ENCODE data around the gene ORC3. TPM values are rescaled to one million over a fixed set of nuclear protein-coding genes. Genes with fewer than 3 reads are reported as not detected.
"Not testable (repeated sequence)": the region's sequence is repeated elsewhere in the genome, so short reads cannot be mapped to it uniquely, and the experiment has no call there.

ORC3 gene
- total and polyA plus RNA-seq, 4 experiments from 2014 or later: 30.4 to 41.9 (median 34.2) TPM

DNA sequence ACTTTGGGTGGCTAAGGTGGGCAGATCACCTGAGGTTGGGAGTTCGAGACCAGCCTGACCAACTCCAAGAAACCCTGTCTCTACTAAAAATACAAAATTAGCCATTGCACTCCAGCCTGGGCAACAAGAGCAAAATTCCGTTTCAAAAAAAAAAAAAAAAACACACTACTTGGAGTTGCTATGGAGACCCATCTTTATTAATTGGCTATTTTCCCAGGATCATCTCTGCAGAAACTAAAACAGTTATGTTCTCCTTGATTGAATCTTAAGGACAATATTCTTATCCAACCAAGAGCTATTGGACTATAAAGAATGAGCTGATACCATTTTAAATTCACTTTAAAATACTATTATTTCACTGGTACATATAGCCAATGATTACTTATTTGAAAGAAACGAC lies 97.4 kb downstream of the ORC3 start:
- Mint-ChIP-seq H3K27ac (peak overlapping the region in 3 of 7 donors; percentile 13 to 68 (median 47)), H3K4me1 (peaks cover 57 to 97% (median 75%) of the 10 kb centered on the region in 4 donors), H3K4me3 (peak overlapping the region in 3 of 8 donors; percentile 9 to 33 (median 28)), H3K36me3 (peaks cover 12 to 28% of the 10 kb centered on the region in 2 donors), H3K9me3 (peaks cover 0 to 2% (median 0%) of the 10 kb centered on the region in 8 donors), H3K27me3 (no peaks in the 10 kb centered on the region)
- Histone ChIP-seq H3K4me1 (ENCODE audit: insufficient read depth, low read length) (peaks cover 80% of the 10 kb centered on the region), H3K36me3 (ENCODE audit: insufficient read depth, low read length) (no peaks in the 10 kb centered on the region), H3K4me3 (ENCODE audit: low read length in 2 of 2) (no peak overlapping the region), H3K9me3 (ENCODE audit: control insufficient read depth in 1 of 2, low read length in 2 of 2) (no peaks in the 10 kb centered on the region), H3K27ac (ENCODE audit: low read depth, low read length) (no peak overlapping the region), H3K27me3 (ENCODE audit: insufficient read depth, low read length) (no peaks in the 10 kb centered on the region)
- ChIA-PET POLR2A (ENCODE audit: partially characterized antibody) (interaction anchor here (1.0 kb wide), 1 partner anchor 14 kb away, joined by 4 read pairs; the partner anchor contains the start of gene AKIRIN2), CTCF (ENCODE audit: partially characterized antibody) (interaction anchor here (1.6 kb wide), 1 partner anchor 11 kb away, joined by 7 read pairs; no protein-coding TSS in a partner anchor)
- intact Hi-C loops (cut with micrococcal nuclease): no loop called here
- DNase-seq: no peak

DNA sequence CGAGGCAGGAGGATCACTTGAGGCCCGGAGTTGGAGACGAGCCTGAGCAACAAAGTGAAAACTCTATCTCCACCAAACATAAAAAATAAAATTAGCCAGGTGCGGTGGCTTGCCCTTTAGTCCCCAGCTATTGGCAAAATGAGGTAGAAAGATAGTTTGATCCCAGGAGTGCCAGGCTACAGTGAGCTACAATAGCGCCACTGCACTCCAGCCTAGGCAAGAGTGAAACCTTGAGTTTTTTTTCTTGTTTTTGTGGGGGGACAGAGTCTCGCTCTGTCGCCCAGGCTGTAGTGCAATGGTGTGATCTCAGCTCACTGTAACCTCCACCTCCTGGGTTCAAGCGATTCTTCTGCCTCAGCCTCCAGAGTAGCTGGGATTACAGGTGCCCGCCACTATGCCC lies 98.0 kb downstream of the ORC3 start:
- ChIA-PET CTCF (ENCODE audit: partially characterized antibody) (interaction anchor here (1.6 kb wide), 1 partner anchor 11 kb away, joined by 7 read pairs; no protein-coding TSS in a partner anchor), POLR2A (ENCODE audit: partially characterized antibody) (interaction anchor here (0.8 to 2.8 kb wide), 3 partner anchors 9 to 14 kb away, joined by 3 to 13 read pairs (median 4); partner anchors contain the start of gene AKIRIN2)
- H3K4me3 ChIP-seq (ENCODE audit: low read length in 2 of 2); DNase-seq; H3K27me3 Mint-ChIP-seq; H3K27ac ChIP-seq (ENCODE audit: low read depth, low read length); H3K27ac Mint-ChIP-seq; intact Hi-C loops (cut with micrococcal nuclease); H3K4me3 Mint-ChIP-seq; H3K9me3 ChIP-seq (ENCODE audit: control insufficient read depth in 1 of 2, low read length in 2 of 2); H3K36me3 ChIP-seq (ENCODE audit: insufficient read depth, low read length); H3K27me3 ChIP-seq (ENCODE audit: insufficient read depth, low read length); H3K9me3 Mint-ChIP-seq: not testable (repeated sequence)
- H3K4me1 ChIP-seq (ENCODE audit: insufficient read depth, low read length): peaks cover 81% of the 10 kb centered on the region
- peaks cover 52 to 97% (median 74%) of the 10 kb centered on the region in 4 donors for H3K4me1 Mint-ChIP-seq
- peaks cover 12 to 24% of the 10 kb centered on the region in 2 donors for H3K36me3 Mint-ChIP-seq

DNA sequence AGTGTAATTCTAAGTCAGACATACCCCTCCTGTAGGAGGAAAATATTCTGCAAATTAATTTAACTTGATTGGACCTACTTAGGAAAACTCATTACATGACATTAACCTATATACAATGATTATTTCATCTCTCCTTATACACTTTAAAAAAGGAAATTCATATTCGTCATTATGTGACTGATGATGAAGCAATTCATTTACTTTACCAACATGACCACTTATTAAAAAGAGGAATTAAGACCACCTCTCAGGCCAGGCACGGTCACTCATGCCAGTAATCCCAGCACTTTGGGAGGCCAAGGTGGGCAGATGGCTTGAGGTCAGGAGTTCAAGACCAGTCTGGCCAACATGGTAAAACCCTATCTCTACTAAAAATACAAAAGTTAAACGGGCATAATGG lies 100.5 kb downstream of the ORC3 start:
- Histone ChIP-seq H3K36me3 (ENCODE audit: insufficient read depth, low read length) (no peaks in the 10 kb centered on the region), H3K27ac (ENCODE audit: low read depth, low read length) (no peak overlapping the region), H3K27me3 (ENCODE audit: insufficient read depth, low read length) (no peaks in the 10 kb centered on the region), H3K4me3 (ENCODE audit: low read length in 2 of 2) (no peak overlapping the region), H3K9me3 (ENCODE audit: control insufficient read depth in 1 of 2, low read length in 2 of 2) (no peaks in the 10 kb centered on the region), H3K4me1 (ENCODE audit: insufficient read depth, low read length) (peaks cover 80% of the 10 kb centered on the region)
- ChIA-PET POLR2A (ENCODE audit: partially characterized antibody) (interaction anchor here (1.0 to 2.8 kb wide), 4 partner anchors 8 to 101 kb away, joined by 3 to 13 read pairs (median 6); partner anchors contain the start of genes ORC3 and RARS2), CTCF (ENCODE audit: partially characterized antibody) (no interaction called here)
- DNase-seq: no peak
- H3K27me3 Mint-ChIP-seq: no peaks in the 10 kb centered on the region
- peaks cover 0 to 2% (median 0%) of the 10 kb centered on the region in 8 donors for H3K9me3 Mint-ChIP-seq
- H3K4me3 Mint-ChIP-seq: peak overlapping the region in 4 of 8 donors; percentile 12 to 21 (median 16)
- intact Hi-C loops (cut with micrococcal nuclease): no loop called here
- H3K36me3 Mint-ChIP-seq: peaks cover 12 to 26% of the 10 kb centered on the region in 2 donors
- peak overlapping the region in 3 of 7 donors; percentile 5 to 70 (median 57) for H3K27ac Mint-ChIP-seq
- peaks cover 43 to 94% (median 70%) of the 10 kb centered on the region in 4 donors for H3K4me1 Mint-ChIP-seq

DNA sequence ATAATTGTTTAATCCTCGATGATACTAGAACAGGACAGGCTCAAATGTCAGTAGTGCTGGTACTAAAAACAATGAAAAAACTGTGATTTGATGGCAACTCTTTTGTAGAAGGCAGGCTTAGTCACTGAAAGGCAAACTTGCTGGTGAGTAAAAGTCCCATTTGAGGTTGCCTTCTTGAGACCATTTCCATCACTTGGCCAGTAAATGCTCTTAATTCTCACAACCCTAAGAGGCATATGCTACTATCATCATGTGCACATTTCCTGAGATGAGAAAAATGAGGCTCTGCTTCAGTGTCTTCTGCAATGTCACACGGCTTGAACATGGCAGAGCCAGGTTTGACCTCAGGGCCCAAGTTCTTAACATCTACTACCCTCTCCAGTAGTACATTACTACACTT lies 102.2 kb downstream of the ORC3 start:
- H3K9me3 ChIP-seq (ENCODE audit: control insufficient read depth in 1 of 2, low read length in 2 of 2): no peaks in the 10 kb centered on the region
- peak overlapping the region in 2 of 8 donors; percentile 0 to 45 for H3K4me3 Mint-ChIP-seq
- no peak overlapping the region for H3K27ac ChIP-seq (ENCODE audit: low read depth, low read length)
- H3K36me3 Mint-ChIP-seq: peaks cover 3 to 20% of the 10 kb centered on the region in 2 donors
- H3K4me3 ChIP-seq (ENCODE audit: low read length in 2 of 2): no peak overlapping the region
- H3K4me1 ChIP-seq (ENCODE audit: insufficient read depth, low read length): peaks cover 87% of the 10 kb centered on the region
- intact Hi-C loops (cut with micrococcal nuclease): loop anchor here (1.0 kb wide), 1 partner anchor 8 kb away; no protein-coding TSS in a partner anchor
- no peaks in the 10 kb centered on the region for H3K27me3 ChIP-seq (ENCODE audit: insufficient read depth, low read length)
- H3K27me3 Mint-ChIP-seq: no peaks in the 10 kb centered on the region
- ChIA-PET CTCF (ENCODE audit: partially characterized antibody) (no interaction called here), POLR2A (ENCODE audit: partially characterized antibody) (interaction anchor here (0.6 to 1.3 kb wide), 2 partner anchors 10 to 36 kb away, joined by 3 to 10 read pairs; partner anchors contain the start of gene AKIRIN2)
- H3K36me3 ChIP-seq (ENCODE audit: insufficient read depth, low read length): no peaks in the 10 kb centered on the region
- DNase-seq: no peak
- peaks cover 40 to 94% (median 66%) of the 10 kb centered on the region in 4 donors for H3K4me1 Mint-ChIP-seq
- peak overlapping the region in 3 of 7 donors; percentile 30 to 43 (median 32) for H3K27ac Mint-ChIP-seq
- H3K9me3 Mint-ChIP-seq: no peaks in the 10 kb centered on the region

DNA sequence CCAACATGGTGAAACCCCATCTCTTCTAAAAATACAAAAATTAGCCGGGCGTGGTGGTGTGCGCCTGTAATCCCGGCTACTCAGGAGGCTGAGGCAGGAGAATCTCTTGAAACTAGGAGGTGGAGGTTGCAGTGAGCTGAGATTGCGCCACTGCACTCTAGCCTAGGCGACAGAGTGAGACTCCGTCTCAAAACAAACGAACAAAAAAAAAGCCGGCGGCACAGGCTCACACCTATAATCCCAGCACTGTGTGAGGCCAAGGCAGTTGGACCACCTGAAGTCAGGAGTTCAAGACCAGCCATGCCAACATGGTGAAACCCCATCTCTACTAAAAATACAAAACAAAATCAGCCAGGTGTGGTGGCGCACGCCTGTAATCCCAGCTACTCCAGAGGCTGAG lies 106.9 kb downstream of the ORC3 start:
- ChIA-PET CTCF (ENCODE audit: partially characterized antibody) (interaction anchor here (0.8 to 1.6 kb wide), 3 partner anchors 17 to 46 kb away, joined by 3 to 6 read pairs (median 4); no protein-coding TSS in a partner anchor), POLR2A (ENCODE audit: partially characterized antibody) (interaction anchor here (1.1 to 6.3 kb wide), 5 partner anchors 9 to 107 kb away, joined by 3 to 109 read pairs (median 4); partner anchors contain the start of genes ORC3 and RARS2)
- H3K27ac ChIP-seq (ENCODE audit: low read depth, low read length); intact Hi-C loops (cut with micrococcal nuclease); H3K36me3 ChIP-seq (ENCODE audit: insufficient read depth, low read length); H3K4me3 ChIP-seq (ENCODE audit: low read length in 2 of 2); H3K27me3 Mint-ChIP-seq; H3K9me3 ChIP-seq (ENCODE audit: control insufficient read depth in 1 of 2, low read length in 2 of 2); H3K27me3 ChIP-seq (ENCODE audit: insufficient read depth, low read length); H3K9me3 Mint-ChIP-seq; DNase-seq: not testable (repeated sequence)
- Mint-ChIP-seq H3K4me3 (peak overlapping the region in 7 of 8 donors; percentile 11 to 96 (median 18)), H3K27ac (peak overlapping the region in 1 of 7 donors; percentile 89), H3K36me3 (peaks cover 0 to 17% of the 10 kb centered on the region in 2 donors), H3K4me1 (peaks cover 36 to 87% (median 60%) of the 10 kb centered on the region in 4 donors)
- H3K4me1 ChIP-seq (ENCODE audit: insufficient read depth, low read length): peaks cover 79% of the 10 kb centered on the region

DNA sequence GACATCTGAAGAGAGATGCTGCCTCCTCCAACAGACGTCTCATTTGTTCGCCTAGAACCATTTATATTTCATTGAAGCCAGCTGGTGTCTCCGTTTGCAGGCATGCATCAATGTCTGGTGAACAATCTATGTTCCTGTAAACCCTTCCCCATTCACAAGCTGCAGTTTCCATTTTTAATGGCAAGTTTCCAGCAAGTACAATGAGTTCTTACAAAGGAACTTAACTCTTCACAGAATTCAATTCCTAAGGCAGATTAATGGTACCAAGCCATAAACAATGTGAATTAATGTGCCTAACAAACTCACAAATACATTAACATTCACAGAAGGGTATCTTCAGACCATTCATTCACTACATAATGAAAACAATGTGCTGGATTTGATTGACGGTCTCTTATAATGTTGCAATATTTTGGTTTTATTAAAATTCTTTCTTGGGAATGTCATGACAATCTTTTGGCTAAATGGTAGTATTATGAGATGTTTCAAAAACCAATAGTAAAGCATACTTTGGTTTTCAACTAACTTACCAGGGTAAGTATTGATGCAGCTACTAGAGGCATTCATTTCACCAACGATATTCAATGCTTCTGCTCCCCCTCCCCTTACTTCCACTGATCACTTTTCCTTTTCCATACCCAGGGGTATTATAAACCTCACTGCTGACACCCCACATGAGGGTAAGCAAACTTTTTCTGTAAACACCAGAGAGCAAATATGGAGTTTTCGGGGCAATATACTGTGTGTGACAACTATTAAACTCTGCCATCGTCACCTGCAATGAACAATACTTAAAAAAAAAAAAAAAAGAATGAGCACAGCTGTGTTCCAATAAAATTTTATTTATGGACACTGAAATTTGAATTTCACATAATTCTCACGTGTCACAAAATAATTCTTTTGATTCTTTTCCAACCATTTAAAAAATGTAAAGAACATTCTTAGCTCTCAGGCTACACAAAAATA lies 107.9 kb downstream of the ORC3 start:
- H3K9me3 ChIP-seq (ENCODE audit: control insufficient read depth in 1 of 2, low read length in 2 of 2): no peaks in the 10 kb centered on the region
- DNase-seq: no peak
- no peaks in the 10 kb centered on the region for H3K36me3 ChIP-seq (ENCODE audit: insufficient read depth, low read length)
- ChIA-PET CTCF (ENCODE audit: partially characterized antibody) (interaction anchor here (0.6 to 1.6 kb wide), 6 partner anchors 10 to 94 kb away, joined by 3 to 7 read pairs (median 4); no protein-coding TSS in a partner anchor), POLR2A (ENCODE audit: partially characterized antibody) (interaction anchor here (1.0 to 6.3 kb wide), 5 partner anchors 9 to 108 kb away, joined by 6 to 109 read pairs (median 13); partner anchors contain the start of genes ORC3 and RARS2)
- H3K4me3 Mint-ChIP-seq: peak overlapping the region; percentile 82 to 99 (median 96)
- H3K4me1 ChIP-seq (ENCODE audit: insufficient read depth, low read length): peaks cover 72% of the 10 kb centered on the region
- peak overlapping the region; percentile 93 for H3K27ac ChIP-seq (ENCODE audit: low read depth, low read length)
- no peaks in the 10 kb centered on the region for H3K27me3 ChIP-seq (ENCODE audit: insufficient read depth, low read length)
- peak overlapping the region in 1 of 2 donors; percentile 17 for H3K4me3 ChIP-seq (ENCODE audit: low read length in 2 of 2)
- intact Hi-C loops (cut with micrococcal nuclease): no loop called here
- H3K27ac Mint-ChIP-seq: peak overlapping the region; percentile 70 to 97 (median 88)
- H3K4me1 Mint-ChIP-seq: peaks cover 36 to 87% (median 57%) of the 10 kb centered on the region in 4 donors
- H3K27me3 Mint-ChIP-seq: no peaks in the 10 kb centered on the region
- no peaks in the 10 kb centered on the region for H3K9me3 Mint-ChIP-seq
- peaks cover 0 to 24% of the 10 kb centered on the region in 2 donors for H3K36me3 Mint-ChIP-seq

Data from CD4-positive, alpha-beta memory T cell (primary cell).